Neural crest cell (in vitro differentiated cells): ENCODE results near the gene CHAF1A. TPM values are rescaled to one million over a fixed set of nuclear protein-coding genes. Genes with fewer than 3 reads are reported as not detected.
A peak's percentile ranks its signal among the peaks of the same experiment; 100 is the strongest.

Experiments used
- DNase-seq: peaks from one replicate; pipeline ENCODE4 v3.0.0; 2021; ENCODE audit warnings: low read depth, mixed read lengths, low spot score
- H3K27ac Mint-ChIP-seq: one replicate; pipeline ENCODE4 v1.8.0; 2021; ENCODE audit warnings: mild to moderate bottlenecking, mixed read lengths; ENCODE audit not compliant: unreplicated experiment
- H3K27me3 Mint-ChIP-seq: 2 replicates; pipeline ENCODE4 v1.8.0; 2021; ENCODE audit warnings: low read depth, mild to moderate bottlenecking, mixed read lengths
- H3K36me3 Mint-ChIP-seq: 2 replicates; pipeline ENCODE4 v1.8.0; 2021; ENCODE audit warnings: low read depth, mild to moderate bottlenecking, mixed read lengths
- H3K4me1 Mint-ChIP-seq: 2 replicates; pipeline ENCODE4 v1.8.0; 2021; ENCODE audit warnings: mixed read lengths
- H3K4me3 Mint-ChIP-seq: one replicate; pipeline ENCODE4 v1.8.0; 2021; ENCODE audit warnings: mild to moderate bottlenecking, mixed read lengths
- H3K9me3 Mint-ChIP-seq: 2 replicates; pipeline ENCODE4 v1.8.0; 2021; ENCODE audit warnings: mixed read lengths
- CTCF ChIP-seq: fragments of 200-600 bp; sonication (generic); conservative IDR thresholded peaks from 2 replicates; pipeline ENCODE4 v1.5.0; 2021; ENCODE audit warnings: antibody characterized with exemption, mild to moderate bottlenecking
- total RNA-seq: library from RNA; stranded (reverse); gene quantifications from 2 replicates; pipeline ENCODE4 v1.2.1, GENCODE V29; 2021

The CHAF1A gene
- total RNA-seq, 1 donor from 2014 or later, result 120 TPM

DNA sequence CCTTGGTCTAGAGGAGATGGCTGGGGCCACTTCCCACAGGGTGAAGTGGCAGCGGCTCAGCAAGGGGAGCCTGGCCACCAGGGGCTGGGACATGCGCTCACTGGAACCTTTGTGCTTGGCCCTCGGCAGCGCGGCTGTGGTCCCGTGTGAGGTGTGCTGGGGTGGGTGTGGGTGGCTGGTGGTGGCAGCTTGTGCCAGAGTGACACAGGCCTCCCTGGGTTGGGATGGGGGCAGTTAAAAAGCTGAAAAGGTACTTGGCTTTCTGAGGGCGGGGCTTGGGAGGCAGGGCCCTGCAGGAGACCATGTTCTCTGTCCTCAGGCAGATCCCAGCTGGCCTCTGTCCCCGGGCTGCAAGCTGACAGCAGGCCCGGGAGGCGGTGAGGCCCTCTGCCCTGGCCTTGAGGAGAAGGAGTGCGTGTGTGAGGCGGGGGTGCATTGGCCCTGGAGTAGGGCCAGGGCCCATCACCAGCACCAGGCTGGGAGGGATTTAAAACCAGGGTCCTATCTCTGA, 41.7 kb upstream of the CHAF1A start:
- H3K27ac Mint-ChIP-seq, result peak overlapping the region; percentile 62
- peak overlapping the region; percentile 65 for H3K4me3 Mint-ChIP-seq
- TF ChIP-seq CTCF, result no peak
- peaks cover 2% of the 10 kb centered on the region for H3K36me3 Mint-ChIP-seq
- DNase-seq, result no peak
- H3K27me3 Mint-ChIP-seq, result peaks cover 8% of the 10 kb centered on the region
- peaks cover 5% of the 10 kb centered on the region for H3K4me1 Mint-ChIP-seq
- no peaks in the 10 kb centered on the region for H3K9me3 Mint-ChIP-seq

GRCh38 chr19:4361152-4362046, 41.0 kb upstream of the CHAF1A start:
- Mint-ChIP-seq H3K4me3 (peak overlapping the region; percentile 66), H3K9me3 (no peaks in the 10 kb centered on the region), H3K36me3 (peaks cover 2% of the 10 kb centered on the region), H3K4me1 (peaks cover 5% of the 10 kb centered on the region), H3K27ac (no peak overlapping the region), H3K27me3 (peaks cover 8% of the 10 kb centered on the region)
- TF ChIP-seq CTCF, result no peak
- DNase-seq, result no peak

- H3K9me3 Mint-ChIP-seq, result no peaks in the 10 kb centered on the region
- H3K27me3 Mint-ChIP-seq, result peaks cover 8% of the 10 kb centered on the region
- peaks cover 5% of the 10 kb centered on the region for H3K4me1 Mint-ChIP-seq
- H3K4me3 Mint-ChIP-seq, result peak overlapping the region; percentile 66
- H3K27ac Mint-ChIP-seq, result no peak overlapping the region
- DNase-seq, result no peak
- peaks cover 2% of the 10 kb centered on the region for H3K36me3 Mint-ChIP-seq
- TF ChIP-seq CTCF, result no peak
Observed at GRCh38 chr19:4362101-4362828, 40.2 kb upstream of the CHAF1A start.

DNA sequence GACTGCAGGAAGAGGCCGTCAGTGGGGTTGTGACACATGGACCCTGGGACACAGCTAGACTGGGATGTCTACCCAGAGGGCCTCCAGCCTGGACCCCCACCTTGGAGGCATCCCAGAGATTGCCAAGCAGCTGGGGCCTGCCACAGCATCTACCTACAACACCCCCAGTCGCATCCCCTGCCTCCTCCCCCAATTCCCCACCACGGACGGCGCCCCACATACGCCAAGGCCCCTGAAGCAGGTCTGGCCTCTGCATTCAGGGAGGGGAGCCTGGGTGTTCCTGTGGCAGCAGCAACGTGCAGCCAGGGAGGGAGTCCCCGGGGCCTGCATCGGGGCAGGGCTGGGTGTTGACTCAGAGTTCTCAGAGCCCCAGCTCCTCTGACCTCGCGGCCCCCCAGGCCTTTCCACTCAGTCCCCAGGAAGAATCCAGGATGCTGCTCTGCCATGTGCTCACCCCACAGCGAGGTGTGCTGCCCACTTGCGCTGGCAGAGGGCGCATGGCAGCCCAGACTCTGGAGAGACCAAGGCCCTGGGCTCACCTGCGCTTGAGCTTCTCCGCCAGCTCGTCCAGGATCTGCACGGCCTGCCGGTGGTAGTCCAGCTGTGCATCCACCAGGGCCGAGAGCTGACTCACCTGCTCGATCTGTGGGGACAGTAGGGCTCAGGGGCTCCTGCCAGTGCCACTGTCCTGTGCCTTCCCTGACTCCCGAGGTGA, 39.5 kb upstream of the CHAF1A start:
- H3K27ac Mint-ChIP-seq, result no peak overlapping the region
- TF ChIP-seq CTCF, result peak; percentile 24
- H3K4me3 Mint-ChIP-seq, result peak overlapping the region; percentile 54
- H3K27me3 Mint-ChIP-seq, result peaks cover 10% of the 10 kb centered on the region
- H3K9me3 Mint-ChIP-seq, result no peaks in the 10 kb centered on the region
- peaks cover 2% of the 10 kb centered on the region for H3K36me3 Mint-ChIP-seq
- peaks cover 8% of the 10 kb centered on the region for H3K4me1 Mint-ChIP-seq
- DNase-seq, result no peak
